ENCODE measurements around the gene ITFG1.

The ITFG1 gene

GRCh38 chr16:47161464-47161863 lies 299.4 kb downstream of the ITFG1 start:
- Histone ChIP-seq H3K27ac (ENCODE audit: low read depth, low read length) (no peak overlapping the region), H3F3A (ENCODE audit: control insufficient read depth, insufficient read depth) (no peaks in the 10 kb centered on the region), H3K4me2 (ENCODE audit: low read length) (no peak overlapping the region), H3K9me3 (ENCODE audit: control insufficient read depth, insufficient read depth, low read length) (no peaks in the 10 kb centered on the region), H4K20me1 (ENCODE audit: control insufficient read depth, insufficient read depth, low read depth, low read length) (no peaks in the 10 kb centered on the region), H3K4me1 (ENCODE audit: control insufficient read depth, low read length) (no peaks in the 10 kb centered on the region), H3K36me3 (ENCODE audit: control insufficient read depth, low read length) (no peaks in the 10 kb centered on the region), H3K79me2 (ENCODE audit: control insufficient read depth, low read length) (no peaks in the 10 kb centered on the region), H3K4me3 (ENCODE audit: low read length) (no peak overlapping the region), H3K9me2 (replicated peaks; ENCODE audit: control insufficient read depth, low read length) (no peaks in the 10 kb centered on the region), H3K27me3 (ENCODE audit: control insufficient read depth, low read length) (no peaks in the 10 kb centered on the region)
- TF ChIP-seq EZH2phosphoT487 (IDR thresholded peaks at IDR 0.05; ENCODE audit: borderline replicate concordance, low read length) = no peak
- TF ChIP-seq, protein P1, sequence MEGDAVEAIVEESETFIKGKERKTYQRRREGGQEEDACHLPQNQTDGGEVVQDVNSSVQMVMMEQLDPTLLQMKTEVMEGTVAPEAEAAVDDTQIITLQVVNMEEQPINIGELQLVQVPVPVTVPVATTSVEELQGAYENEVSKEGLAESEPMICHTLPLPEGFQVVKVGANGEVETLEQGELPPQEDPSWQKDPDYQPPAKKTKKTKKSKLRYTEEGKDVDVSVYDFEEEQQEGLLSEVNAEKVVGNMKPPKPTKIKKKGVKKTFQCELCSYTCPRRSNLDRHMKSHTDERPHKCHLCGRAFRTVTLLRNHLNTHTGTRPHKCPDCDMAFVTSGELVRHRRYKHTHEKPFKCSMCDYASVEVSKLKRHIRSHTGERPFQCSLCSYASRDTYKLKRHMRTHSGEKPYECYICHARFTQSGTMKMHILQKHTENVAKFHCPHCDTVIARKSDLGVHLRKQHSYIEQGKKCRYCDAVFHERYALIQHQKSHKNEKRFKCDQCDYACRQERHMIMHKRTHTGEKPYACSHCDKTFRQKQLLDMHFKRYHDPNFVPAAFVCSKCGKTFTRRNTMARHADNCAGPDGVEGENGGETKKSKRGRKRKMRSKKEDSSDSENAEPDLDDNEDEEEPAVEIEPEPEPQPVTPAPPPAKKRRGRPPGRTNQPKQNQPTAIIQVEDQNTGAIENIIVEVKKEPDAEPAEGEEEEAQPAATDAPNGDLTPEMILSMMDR (IDR thresholded peaks at IDR 0.05; ENCODE audit: low read depth, low read length, poor library complexity, severe bottlenecking) = no peak

DNA sequence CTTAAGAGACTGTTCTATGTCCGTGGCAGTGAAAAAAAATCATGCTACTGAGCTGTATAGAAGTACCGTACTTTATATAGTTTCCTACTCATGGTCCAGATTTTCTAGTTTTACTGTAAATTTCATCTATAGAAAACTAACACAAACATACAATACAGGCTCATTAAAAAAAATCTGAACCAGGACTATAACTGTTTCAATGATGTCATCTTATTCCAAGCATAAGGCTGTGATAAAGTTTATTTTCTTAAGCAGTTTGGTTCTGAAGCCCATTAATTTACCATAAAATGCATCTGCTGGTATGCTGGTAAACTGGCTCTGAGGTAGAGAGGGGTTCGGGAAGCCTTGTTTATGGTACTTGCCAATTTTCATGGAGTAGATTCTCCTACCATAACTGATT lies 300.4 kb downstream of the ITFG1 start:
- Histone ChIP-seq H3F3A (ENCODE audit: control insufficient read depth, insufficient read depth) (no peaks in the 10 kb centered on the region), H3K9me2 (replicated peaks; ENCODE audit: control insufficient read depth, low read length) (no peaks in the 10 kb centered on the region), H3K4me1 (ENCODE audit: control insufficient read depth, low read length) (no peaks in the 10 kb centered on the region), H3K4me2 (ENCODE audit: low read length) (no peak overlapping the region), H3K36me3 (ENCODE audit: control insufficient read depth, low read length) (no peaks in the 10 kb centered on the region), H3K27me3 (ENCODE audit: control insufficient read depth, low read length) (no peaks in the 10 kb centered on the region), H3K79me2 (ENCODE audit: control insufficient read depth, low read length) (no peaks in the 10 kb centered on the region), H3K9me3 (ENCODE audit: control insufficient read depth, insufficient read depth, low read length) (no peaks in the 10 kb centered on the region), H4K20me1 (ENCODE audit: control insufficient read depth, insufficient read depth, low read depth, low read length) (no peaks in the 10 kb centered on the region), H3K27ac (ENCODE audit: low read depth, low read length) (no peak overlapping the region), H3K4me3 (ENCODE audit: low read length) (no peak overlapping the region)
- TF ChIP-seq EZH2phosphoT487 (IDR thresholded peaks at IDR 0.05; ENCODE audit: borderline replicate concordance, low read length) = no peak
- TF ChIP-seq, protein P1 (IDR thresholded peaks at IDR 0.05; ENCODE audit: low read depth, low read length, poor library complexity, severe bottlenecking) = no peak

- TF ChIP-seq EZH2phosphoT487 (IDR thresholded peaks at IDR 0.05; ENCODE audit: borderline replicate concordance, low read length) = no peak
- TF ChIP-seq, protein P1 (IDR thresholded peaks at IDR 0.05; ENCODE audit: low read depth, low read length, poor library complexity, severe bottlenecking) = no peak
- Histone ChIP-seq H3K4me2 (ENCODE audit: low read length) (no peak overlapping the region), H3K4me3 (ENCODE audit: low read length) (no peak overlapping the region), H3K27ac (ENCODE audit: low read depth, low read length) (no peak overlapping the region), H3K9me3 (ENCODE audit: control insufficient read depth, insufficient read depth, low read length) (no peaks in the 10 kb centered on the region), H3K36me3 (ENCODE audit: control insufficient read depth, low read length) (peaks cover under 1% of the 10 kb centered on the region; the same call in 1 of the 2 replicates), H3K4me1 (ENCODE audit: control insufficient read depth, low read length) (no peaks in the 10 kb centered on the region), H4K20me1 (ENCODE audit: control insufficient read depth, insufficient read depth, low read depth, low read length) (no peaks in the 10 kb centered on the region), H3F3A (ENCODE audit: control insufficient read depth, insufficient read depth) (no peaks in the 10 kb centered on the region), H3K27me3 (ENCODE audit: control insufficient read depth, low read length) (no peaks in the 10 kb centered on the region), H3K79me2 (ENCODE audit: control insufficient read depth, low read length) (no peaks in the 10 kb centered on the region), H3K9me2 (replicated peaks; ENCODE audit: control insufficient read depth, low read length) (no peaks in the 10 kb centered on the region)
These were observed 301.9 kb downstream of the ITFG1 start for GRCh38 chr16:47158992-47159391.
